ENCODE measurements around the gene C2CD5.

DNA sequence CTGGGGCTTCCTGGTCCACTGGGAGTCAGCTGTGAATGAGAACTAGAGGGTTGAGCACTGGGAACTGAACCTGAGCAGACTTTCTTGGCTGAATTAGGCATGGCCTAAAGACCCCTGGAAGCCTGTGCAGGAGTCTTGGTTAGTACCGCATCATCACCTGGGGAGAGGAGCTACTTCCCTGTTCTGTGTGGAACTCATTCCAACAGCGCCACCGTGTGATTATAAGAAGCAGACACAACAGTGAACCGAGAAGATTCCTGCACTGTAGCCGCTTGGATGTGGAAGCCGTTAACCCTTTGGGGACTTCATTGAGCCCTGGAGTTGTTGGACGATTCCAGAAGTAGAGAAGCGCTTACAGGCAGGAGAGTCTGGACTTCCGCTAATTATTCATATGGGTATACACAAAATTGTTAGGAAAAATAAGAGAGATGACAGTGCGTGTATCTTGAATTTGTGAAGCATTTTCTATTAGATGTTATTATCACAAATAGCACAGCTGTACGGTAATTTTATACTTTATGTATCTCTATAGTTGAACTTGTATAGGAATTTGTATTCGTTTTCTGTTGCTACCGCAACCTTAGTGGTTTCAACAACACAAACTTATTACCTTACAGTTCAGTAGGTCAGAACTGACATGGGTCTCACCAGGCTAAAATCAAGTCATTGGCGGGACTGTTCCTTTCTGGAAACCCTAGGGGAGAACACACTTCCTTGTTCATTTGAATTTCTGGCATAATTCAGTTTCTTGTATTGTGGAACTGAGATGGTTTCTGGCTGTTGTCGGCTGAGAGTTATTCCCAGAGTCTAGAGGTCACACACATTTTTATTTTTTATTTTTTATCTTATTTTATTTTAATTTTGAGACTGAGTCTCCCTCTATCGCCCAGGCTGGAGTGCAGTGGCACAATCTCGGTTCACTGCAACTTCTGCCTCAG lies 100.7 kb downstream of the C2CD5 start:
- TF ChIP-seq POLR2A (IDR thresholded peaks at IDR 0.05; ENCODE audit: low read length) = no peak
- TF ChIP-seq GATA1 (IDR thresholded peaks at IDR 0.05; ENCODE audit: low read depth, low read length) = no peak
